CD4-positive, alpha-beta T cell treated with Interleukin-21 for 1 hour (primary cell): ENCODE measurements around the gene APOL6.

Experiments used
- DNase-seq: peaks from one replicate; pipeline ENCODE4 v3.0.0-alpha.2; 2020

The APOL6 gene, protein sequence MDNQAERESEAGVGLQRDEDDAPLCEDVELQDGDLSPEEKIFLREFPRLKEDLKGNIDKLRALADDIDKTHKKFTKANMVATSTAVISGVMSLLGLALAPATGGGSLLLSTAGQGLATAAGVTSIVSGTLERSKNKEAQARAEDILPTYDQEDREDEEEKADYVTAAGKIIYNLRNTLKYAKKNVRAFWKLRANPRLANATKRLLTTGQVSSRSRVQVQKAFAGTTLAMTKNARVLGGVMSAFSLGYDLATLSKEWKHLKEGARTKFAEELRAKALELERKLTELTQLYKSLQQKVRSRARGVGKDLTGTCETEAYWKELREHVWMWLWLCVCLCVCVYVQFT

DNA sequence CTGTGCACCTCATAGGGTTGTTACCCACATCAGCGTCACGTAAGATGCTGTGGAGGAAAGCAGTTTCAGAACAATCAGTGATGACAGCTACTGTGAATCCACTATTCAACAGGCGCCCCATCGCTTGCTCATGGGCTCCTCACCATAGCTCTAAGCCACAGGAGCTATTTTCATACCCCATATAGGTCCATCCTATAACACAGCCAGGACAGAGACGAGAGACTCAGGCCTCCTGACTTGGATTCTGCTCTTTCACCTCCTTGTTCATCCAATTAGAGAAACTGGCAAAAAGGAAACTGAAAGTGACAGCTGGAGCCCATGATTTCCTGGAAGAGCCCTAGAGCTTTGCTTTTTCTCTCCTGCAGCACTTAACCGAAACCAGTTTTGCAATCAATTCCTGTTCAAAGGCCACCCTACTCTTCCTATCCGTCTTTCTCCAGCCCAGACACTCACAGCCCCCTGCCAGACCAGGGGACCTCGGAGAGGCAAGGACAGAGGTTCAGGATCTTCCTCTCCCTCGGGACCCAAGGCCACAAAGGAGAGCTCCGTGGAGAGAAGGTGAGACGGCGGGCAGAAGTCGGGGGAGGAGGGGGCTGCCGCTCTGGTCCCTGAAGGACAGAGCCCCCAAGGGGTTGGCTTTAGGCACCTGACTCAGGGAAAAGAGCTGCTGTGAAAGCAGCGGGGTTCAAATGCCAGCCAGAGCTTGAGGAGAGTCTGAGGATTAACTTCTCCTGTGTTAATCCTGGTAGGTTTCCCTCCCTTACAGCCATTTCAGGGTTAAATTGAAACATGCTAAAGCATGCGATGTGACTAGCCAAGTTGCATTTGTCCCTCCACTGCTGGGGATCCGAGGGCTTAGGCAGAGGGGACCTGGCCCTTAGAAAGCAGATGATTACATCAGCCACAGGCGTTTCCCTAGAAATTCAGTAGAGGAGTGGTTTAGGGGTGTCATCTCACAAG is at the start of gene APOL6:
Gene APOL6 (plus strand): TSS at position 381 of the 960 bp plus-strand sequence. CDS start 7,980 bp downstream, outside the sequence.
- DNase-seq: peak; percentile 87

- no peak for DNase-seq
Observed at GRCh38 chr22:35599364-35599763, 48.9 kb upstream of the APOL6 start.

DNA sequence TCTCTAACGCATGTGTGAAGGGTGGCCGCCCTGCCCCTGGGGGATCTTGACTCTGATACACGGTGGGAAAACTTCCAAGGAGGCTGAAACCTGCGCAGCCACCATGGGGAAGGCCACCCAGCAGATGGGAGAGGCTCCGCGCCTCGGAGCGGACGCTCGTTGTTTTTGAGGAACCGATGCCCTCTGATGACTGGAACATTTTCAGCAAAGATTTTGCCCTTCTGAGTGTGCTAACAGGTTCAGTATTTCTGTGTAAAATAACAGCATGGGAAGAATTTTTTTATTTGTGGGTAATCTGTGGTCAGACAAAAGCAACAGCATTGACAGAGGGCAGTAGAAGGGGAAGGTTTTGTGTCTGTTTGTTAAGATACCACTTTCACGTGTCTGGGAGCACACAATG is 47.8 kb upstream of the APOL6 start:
- no peak for DNase-seq

DNA sequence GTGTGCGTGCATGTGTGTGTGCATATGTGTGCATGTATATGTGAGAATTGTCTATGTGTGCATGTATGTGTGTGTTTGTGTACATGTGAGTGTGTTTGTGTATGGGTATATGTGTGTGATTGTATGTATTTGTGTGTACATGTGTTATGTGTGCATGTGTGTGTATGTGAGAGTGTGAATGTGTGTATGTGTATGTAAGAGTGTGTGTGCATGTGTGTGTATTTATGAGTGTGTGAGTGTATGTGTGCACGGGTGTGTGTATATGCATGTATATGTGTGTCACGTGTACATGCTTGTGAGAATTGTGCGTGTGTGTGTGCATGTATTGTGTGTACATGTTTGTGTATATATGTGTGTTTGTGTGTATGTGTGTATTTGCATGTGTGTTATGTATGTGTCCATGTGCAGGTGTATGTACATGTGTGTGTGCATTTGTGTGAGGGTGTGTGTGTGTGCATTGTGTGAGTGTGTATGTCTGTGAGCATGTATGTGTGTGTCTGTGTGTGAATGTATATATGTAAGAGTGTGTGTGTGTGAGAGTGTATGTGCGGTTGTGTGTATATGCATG is 47.1 kb upstream of the APOL6 start:
- no peak for DNase-seq

DNA sequence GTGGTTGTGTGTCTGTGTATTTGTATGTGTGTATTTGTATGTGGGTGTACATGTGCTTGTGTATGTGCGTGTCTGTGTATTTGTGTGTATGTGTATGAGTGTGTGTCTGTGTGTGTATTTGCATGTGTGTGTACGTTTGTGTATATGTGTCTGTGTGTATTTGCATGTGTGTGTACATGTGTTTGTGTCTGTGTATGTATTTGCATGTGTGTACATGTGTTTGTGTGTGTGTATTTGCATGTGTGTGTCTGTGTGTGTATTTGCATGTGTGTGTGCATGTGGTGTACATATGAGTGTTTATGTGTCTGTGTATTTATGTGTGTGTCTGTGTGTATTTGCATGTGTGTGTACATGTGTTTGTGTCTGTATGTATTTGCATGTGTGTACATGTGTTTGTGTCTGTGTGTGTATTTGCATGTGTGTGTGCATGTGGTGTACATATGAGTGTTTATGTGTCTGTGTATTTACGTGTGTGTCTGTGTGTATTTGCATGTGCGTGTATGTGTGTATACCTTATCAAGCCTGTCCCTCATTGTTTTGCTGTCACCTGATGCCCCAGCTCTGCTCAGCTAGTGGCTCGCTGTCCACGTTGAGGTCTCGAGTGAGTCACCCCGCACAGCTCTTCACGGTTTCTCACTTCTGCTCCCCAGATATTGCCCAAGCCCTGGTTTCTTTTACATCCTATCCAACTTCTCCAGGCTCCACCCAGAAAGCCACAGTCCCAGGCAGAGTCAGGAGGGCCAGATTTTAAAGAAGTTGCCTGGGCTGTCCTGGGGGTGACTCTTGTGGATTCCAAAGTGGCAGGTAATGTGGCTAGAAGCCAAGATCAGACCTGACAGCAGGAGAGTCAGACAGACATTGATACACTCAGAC is 46.3 kb upstream of the APOL6 start:
- peak; percentile 23 for DNase-seq

GRCh38 chr22:35604621-35605368 is 43.5 kb upstream of the APOL6 start:
- DNase-seq: no peak

GRCh38 chr22:35605369-35605680 is 42.9 kb upstream of the APOL6 start:
- no peak for DNase-seq

DNA sequence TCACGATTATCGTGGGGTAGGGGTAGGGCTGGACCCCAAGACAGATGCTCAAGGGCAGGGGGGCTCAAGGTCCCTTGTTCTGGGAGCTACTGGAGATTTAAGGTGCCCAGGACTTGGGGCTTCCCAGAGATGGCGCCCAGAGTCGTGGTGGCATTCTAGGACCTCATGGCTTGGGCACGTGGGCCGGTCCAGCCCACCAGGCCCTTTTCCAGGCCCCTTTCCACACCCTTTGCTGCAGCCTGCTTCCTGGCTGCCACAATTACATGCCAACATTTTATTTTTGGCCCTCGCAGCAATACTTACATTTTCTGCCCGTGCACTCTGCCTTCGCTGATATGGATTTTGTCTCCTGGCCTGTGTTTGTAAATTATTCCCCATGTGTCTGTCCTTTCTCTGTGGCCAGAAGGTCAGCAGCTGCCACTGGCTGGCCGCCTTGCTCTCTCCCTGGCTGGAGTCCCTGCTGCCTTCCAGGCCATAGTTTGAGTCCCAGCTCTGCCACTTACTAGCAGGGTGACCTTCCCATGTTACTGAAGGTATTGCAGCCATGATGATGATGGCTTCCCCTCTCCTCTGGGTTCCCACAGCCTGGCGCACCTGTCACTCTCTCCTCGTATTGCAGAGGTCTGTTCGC is 42.3 kb upstream of the APOL6 start:
- DNase-seq: no peak

DNA sequence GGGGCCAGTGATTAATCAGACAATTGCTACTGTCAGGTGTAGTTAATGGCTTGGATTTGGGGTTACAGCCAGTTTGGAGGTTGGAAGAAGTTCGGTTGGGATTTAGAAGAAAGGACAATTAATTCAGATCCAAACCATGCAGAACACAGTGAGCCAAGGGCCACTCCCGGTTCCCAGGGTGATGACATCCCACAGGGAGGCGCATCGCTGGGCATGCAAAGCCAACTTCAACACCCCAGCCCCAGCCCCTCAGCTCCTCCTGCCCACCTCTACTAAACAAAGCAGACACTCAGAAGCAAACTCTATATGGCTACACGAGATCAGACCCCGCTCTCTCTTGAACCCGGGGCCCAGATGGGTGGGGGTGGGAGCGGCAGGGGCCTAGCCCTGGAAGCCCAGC is 41.3 kb upstream of the APOL6 start:
- no peak for DNase-seq

DNA sequence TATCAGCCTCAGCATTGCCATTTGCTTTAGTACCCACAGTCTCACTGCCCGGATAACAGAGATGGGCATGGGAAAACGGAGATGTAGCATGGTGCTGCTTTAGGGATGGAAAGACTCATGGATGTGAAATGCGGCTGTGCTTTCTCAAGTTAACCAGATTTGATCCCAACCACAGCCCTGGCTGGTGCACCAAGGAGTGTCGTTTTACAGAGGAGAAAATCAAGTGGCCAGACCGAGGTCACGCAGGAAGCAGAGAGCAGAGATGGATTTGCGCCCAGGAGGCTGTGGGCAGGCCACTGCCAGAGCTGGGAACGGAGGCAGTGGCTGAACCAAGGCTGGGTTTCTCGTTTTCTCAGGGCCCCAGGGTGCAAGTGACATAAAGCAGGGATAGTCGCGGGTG is 40.2 kb upstream of the APOL6 start:
- no peak for DNase-seq

DNA sequence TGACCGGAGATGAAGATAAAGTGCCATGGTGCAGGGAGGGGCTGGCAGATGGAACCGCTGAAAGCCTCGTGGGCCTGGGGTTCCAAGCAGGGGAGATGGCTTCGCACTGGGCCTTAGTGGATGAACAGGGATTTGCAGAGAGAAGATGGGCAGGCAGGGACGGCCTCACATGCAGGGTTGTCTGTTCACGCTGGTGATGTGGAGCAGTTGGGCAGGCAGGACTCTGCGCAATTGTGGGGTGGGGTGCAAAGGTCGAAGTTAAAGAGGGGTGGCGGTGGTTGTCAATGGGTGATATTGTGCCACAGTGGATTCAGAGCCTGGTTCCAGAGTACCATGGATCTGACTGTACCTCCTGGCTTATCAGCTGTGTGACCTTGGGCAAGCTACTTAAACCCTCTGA is 39.0 kb upstream of the APOL6 start:
- no peak for DNase-seq

- DNase-seq: no peak
Observed at GRCh38 chr22:35609761-35610160, 38.5 kb upstream of the APOL6 start.

- no peak for DNase-seq
Observed at GRCh38 chr22:35610741-35611140, 37.5 kb upstream of the APOL6 start.

DNA sequence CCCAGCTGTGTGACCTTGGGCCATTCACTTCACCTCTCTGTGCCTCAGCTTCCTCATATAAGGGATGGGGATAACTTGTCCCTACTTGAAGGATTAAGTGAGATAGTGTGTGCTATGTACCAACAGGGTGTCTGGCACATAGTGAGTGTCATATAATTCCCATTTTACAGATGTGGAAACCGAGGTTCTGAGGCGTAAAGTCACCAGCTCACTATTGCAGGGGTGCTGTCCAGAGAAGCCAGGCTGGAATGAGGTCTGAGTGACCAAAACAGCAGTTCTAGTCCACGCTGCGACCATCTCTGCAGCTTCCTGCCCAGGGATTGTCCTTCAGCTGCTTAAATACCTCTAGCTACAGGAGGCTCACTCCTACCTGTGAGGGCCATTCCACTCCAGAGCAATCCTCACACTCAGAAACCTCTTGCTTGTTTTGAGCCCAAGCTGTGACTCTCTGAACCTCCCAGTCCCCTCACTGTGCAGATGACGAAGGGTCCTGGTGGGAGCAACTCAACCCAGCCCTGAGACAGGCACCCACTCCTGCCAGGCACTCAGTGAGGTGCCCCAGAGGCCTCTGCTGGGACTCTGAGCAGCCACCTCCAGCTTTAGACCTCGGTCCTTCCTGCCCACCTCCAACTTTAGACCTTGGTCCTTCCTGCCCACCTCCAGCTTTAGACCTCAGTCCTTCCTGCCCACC is 36.9 kb upstream of the APOL6 start:
- DNase-seq: no peak

DNA sequence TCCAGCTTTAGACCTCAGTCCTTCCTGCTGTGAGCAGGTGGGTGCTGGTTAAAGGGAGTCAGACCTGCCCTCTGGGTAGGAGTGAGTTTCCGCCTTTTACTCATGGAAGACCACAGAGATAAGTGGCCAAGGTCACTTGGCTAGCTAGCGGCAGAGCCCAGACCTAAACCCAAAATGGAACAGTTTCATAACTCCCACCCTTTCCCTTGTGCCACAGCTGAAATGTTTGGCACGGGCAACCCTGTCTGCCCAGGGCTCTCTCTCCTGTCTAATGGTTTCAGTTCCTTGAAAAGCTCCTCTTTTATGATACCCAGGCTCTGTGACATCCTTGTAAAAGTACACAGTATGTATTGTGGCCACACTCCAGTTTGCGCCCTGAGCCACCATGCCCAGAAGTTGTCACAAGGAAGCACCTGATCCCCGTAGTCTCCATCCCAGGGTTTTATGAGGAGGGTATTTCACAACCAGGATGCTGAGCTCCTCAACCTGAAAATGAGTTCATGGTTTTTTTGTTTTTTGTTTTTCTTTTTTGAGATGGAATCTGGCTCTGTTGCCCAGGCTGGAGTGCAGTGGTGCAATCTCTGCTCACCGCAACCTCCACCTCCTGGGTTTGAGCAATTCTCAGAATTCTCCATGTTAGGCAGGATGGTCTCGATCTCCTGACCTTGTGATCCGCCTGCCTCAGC is 36.2 kb upstream of the APOL6 start:
- DNase-seq: no peak

DNA sequence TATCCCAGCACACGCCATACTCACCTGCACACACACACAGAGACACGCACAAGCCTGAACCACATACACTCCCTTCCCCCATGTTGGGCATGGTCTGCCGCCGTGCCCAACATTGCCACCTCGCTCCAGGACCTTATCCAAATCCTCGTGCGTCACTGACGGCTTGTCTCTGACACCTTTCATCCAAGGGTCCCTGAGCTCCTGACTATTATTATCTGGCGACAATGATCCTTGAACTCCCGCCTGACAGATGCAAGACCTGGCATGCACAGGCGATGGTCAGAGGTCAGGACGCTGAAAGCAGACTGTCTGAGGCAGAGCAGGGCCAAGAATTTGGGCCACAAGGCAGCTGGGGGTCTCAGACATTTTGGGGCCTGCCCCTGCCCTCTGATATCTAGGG is 35.3 kb upstream of the APOL6 start:
- no peak for DNase-seq

- DNase-seq: no peak
Observed at GRCh38 chr22:35614404-35614803, 33.8 kb upstream of the APOL6 start.

GRCh38 chr22:35615156-35615555 is 33.1 kb upstream of the APOL6 start:
- no peak for DNase-seq

DNA sequence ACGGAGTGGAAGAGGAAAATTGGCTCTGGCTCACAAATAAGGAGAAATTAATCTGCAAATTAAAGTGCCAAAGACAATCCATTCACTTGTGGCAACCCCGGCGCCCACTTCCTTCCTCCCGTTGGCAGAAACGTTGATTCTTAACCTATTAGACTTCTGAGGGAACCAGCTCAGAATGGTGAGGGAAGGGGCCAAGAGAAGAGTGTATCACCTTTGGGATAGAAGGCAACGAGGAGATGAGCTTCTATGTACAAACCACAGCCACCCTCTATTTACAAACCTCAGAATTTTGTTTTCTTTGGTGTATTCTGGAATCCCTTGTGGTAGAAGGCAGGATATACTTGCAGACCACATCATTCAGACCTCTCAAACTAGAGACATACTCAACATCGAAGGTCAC is 32.2 kb upstream of the APOL6 start:
- no peak for DNase-seq

- no peak for DNase-seq
Observed at GRCh38 chr22:35617137-35617755, 31.0 kb upstream of the APOL6 start, which contains the start of gene MB. Gene MB (minus strand): TSS chr22:35617329. CDS start chr22:35617257, 72 bp downstream.
